ENCODE data around the gene GNB4.

GNB4 gene

DNA sequence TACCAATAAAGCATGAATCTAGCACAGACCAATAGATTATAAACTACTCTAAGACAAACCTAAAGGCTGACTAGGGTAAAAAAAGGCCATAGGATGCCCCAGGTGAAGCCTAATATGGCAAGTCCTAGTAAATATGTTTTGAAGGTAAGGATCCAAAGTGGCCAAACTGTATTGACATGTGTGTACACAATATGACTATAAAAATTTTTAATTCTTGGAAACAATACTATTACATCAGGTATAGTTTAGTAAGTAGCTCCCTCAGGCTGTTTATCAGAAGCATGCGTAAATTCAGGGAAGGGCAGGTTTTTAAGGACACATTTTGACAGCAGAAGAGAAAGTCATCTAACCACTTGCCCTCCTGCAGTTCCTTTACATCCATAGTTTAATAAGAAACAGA is 18.8 kb downstream of the GNB4 start:
- H3K9ac ChIP-seq, result no peak overlapping the region
- TF ChIP-seq, protein P1, sequence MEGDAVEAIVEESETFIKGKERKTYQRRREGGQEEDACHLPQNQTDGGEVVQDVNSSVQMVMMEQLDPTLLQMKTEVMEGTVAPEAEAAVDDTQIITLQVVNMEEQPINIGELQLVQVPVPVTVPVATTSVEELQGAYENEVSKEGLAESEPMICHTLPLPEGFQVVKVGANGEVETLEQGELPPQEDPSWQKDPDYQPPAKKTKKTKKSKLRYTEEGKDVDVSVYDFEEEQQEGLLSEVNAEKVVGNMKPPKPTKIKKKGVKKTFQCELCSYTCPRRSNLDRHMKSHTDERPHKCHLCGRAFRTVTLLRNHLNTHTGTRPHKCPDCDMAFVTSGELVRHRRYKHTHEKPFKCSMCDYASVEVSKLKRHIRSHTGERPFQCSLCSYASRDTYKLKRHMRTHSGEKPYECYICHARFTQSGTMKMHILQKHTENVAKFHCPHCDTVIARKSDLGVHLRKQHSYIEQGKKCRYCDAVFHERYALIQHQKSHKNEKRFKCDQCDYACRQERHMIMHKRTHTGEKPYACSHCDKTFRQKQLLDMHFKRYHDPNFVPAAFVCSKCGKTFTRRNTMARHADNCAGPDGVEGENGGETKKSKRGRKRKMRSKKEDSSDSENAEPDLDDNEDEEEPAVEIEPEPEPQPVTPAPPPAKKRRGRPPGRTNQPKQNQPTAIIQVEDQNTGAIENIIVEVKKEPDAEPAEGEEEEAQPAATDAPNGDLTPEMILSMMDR (conservative IDR thresholded peaks at IDR 0.05; ENCODE audit: low read depth, low read length), result no peak
- H3K4me2 ChIP-seq, result no peak overlapping the region
- no peaks in the 10 kb centered on the region for H3K36me3 ChIP-seq (ENCODE audit: insufficient read depth)
- no peaks in the 10 kb centered on the region for H3K27me3 ChIP-seq (ENCODE audit: insufficient read depth, low read depth)
- no peaks in the 10 kb centered on the region for H4K20me1 ChIP-seq (ENCODE audit: insufficient read depth)
- no peak overlapping the region for H3K4me3 ChIP-seq (IDR thresholded peaks at IDR 0.05; ENCODE audit: insufficient read depth, low read depth, low read length)
- no peak overlapping the region for H2AFZ ChIP-seq (ENCODE audit: low read depth)
- H3K27ac ChIP-seq, result no peak overlapping the region
- H3K79me2 ChIP-seq (ENCODE audit: insufficient read depth, low read depth), result no peaks in the 10 kb centered on the region
- peaks cover 7% of the 10 kb centered on the region for H3K4me1 ChIP-seq (ENCODE audit: low read depth, poor library complexity, severe bottlenecking)

DNA sequence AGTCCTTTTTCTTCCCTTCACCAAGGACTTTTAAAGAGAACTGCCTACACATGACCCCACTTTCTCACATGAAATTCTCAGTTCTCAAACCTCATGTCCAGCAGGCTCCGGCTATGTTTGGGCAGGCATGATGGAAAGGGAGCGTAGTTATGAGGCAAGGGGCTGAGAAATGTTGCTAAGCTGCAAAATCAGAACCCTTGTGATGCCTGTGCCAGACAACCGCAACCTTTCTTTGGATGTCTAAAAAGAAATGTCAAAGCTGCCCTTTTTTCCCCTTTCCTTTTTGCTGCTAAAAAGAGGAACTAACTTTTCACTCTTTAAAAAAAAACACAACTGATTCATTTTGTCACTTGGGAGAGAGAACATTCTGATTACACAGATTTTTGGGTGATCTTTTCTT is 19.2 kb downstream of the GNB4 start:
- Histone ChIP-seq H3K27ac (no peak overlapping the region), H3K36me3 (ENCODE audit: insufficient read depth) (no peaks in the 10 kb centered on the region), H3K9ac (no peak overlapping the region), H4K20me1 (ENCODE audit: insufficient read depth) (no peaks in the 10 kb centered on the region), H3K4me1 (ENCODE audit: low read depth, poor library complexity, severe bottlenecking) (peaks cover 7% of the 10 kb centered on the region), H3K79me2 (ENCODE audit: insufficient read depth, low read depth) (no peaks in the 10 kb centered on the region), H3K4me3 (IDR thresholded peaks at IDR 0.05; ENCODE audit: insufficient read depth, low read depth, low read length) (no peak overlapping the region), H3K4me2 (no peak overlapping the region), H2AFZ (ENCODE audit: low read depth) (no peak overlapping the region), H3K27me3 (ENCODE audit: insufficient read depth, low read depth) (no peaks in the 10 kb centered on the region)
- TF ChIP-seq, protein P1 (conservative IDR thresholded peaks at IDR 0.05; ENCODE audit: low read depth, low read length), result no peak

DNA sequence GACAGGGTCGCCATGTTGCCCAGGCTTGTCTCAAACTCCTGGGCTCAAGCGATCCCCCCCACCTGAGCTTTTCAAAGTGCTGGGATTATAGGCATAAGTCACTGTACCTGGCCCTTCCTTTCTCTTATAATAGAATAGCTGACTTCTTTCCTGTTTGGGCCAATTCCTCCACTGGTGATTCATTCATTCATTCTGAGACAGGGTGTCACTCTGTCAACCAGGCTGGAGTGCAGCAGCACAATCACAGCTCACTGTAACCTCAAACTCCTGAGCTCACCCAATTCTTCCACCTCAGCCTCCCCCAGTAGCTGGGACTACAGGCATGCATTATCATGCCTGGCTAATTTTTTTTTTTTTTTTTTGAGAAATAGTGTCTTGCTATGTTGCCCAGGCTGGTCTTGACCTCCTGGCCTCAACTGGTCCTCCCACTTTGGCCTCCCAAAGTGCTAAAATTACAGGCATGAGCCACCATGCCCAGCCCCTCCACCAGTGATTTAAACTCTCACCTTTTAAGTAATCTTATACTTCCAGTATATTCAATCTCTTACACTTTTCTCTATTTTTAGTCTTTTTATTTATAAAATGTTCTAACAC is 20.9 kb downstream of the GNB4 start:
- Histone ChIP-seq H3K79me2 (ENCODE audit: insufficient read depth, low read depth) (no peaks in the 10 kb centered on the region), H3K27ac (no peak overlapping the region), H3K36me3 (ENCODE audit: insufficient read depth) (no peaks in the 10 kb centered on the region), H2AFZ (ENCODE audit: low read depth) (no peak overlapping the region), H3K9ac (no peak overlapping the region), H3K4me2 (no peak overlapping the region), H3K27me3 (ENCODE audit: insufficient read depth, low read depth) (no peaks in the 10 kb centered on the region), H3K4me3 (IDR thresholded peaks at IDR 0.05; ENCODE audit: insufficient read depth, low read depth, low read length) (no peak overlapping the region), H3K4me1 (ENCODE audit: low read depth, poor library complexity, severe bottlenecking) (peaks cover 7% of the 10 kb centered on the region), H4K20me1 (ENCODE audit: insufficient read depth) (no peaks in the 10 kb centered on the region)
- TF ChIP-seq, protein P1 (conservative IDR thresholded peaks at IDR 0.05; ENCODE audit: low read depth, low read length), result no peak

DNA sequence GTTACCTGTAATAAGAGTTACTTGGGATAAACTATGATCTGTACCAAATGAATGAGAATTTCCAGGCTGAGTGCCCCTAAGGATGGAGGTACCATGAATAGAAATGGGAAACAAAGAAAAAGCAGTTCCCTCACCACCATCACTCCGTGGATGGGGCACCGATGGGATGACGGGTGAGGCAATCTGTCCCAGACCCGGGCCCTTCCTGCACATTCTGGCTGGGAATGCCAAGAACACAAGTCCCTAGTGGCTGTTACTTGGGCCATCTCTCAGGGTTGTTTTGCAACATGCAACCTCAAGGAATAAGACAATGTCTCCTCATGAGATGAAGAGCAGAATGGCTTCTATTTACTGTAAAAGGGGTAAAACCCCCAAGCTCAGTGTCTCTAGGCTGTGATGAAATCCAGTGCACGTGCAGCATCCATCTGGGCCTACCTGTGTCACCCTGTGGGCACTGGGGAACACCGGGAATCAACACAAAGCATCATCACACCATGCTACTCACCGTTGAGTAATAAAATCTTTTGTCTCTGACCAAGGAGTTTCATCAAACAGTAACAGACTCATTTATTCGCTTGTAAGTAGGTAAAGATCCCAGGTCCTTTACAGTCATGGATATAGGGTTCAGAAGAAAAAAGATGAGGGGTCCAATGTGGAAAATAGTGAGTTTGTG is 22.3 kb downstream of the GNB4 start:
- H3K79me2 ChIP-seq (ENCODE audit: insufficient read depth, low read depth), result no peaks in the 10 kb centered on the region
- H3K4me2 ChIP-seq, result no peak overlapping the region
- no peak overlapping the region for H3K9ac ChIP-seq
- TF ChIP-seq, protein P1 (conservative IDR thresholded peaks at IDR 0.05; ENCODE audit: low read depth, low read length), result no peak
- H3K27ac ChIP-seq, result no peak overlapping the region
- no peak overlapping the region for H3K4me3 ChIP-seq (IDR thresholded peaks at IDR 0.05; ENCODE audit: insufficient read depth, low read depth, low read length)
- H3K4me1 ChIP-seq (ENCODE audit: low read depth, poor library complexity, severe bottlenecking), result no peaks in the 10 kb centered on the region
- no peaks in the 10 kb centered on the region for H3K27me3 ChIP-seq (ENCODE audit: insufficient read depth, low read depth)
- no peaks in the 10 kb centered on the region for H4K20me1 ChIP-seq (ENCODE audit: insufficient read depth)
- no peak overlapping the region for H2AFZ ChIP-seq (ENCODE audit: low read depth)
- no peaks in the 10 kb centered on the region for H3K36me3 ChIP-seq (ENCODE audit: insufficient read depth)

Data from KMS-11 (cell line).